ELF-1 (cell line): ENCODE results near the gene KLF13.

ENCODE experiments used
- DNase-seq: peaks from one replicate; pipeline ENCODE4 v3.0.0-alpha.2; 2016; ENCODE audit warnings: low read depth, low spot score

KLF13 gene

GRCh38 chr15:31332020-31332680 lies 5.5 kb downstream of the KLF13 start:
- DNase-seq = no peak

DNA sequence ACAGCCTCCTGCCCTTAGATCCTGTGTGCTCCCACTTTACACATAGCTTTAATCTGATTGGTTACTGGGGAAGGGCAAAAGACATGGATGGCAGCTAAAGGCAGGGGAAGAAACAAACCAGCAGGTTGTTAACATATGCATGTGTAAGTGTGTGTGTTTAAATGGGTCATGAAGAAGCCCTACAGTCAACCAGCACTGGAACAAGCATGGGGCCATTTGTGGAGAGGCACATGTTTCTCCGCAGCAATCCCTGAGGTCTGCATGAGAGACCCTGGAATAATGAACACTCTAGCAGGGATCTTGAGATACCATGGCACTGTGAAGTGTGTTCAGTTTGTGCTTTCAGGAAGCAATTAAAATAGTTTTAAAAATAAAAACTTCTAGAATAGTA lies 6.0 kb downstream of the KLF13 start:
- DNase-seq = no peak

DNA sequence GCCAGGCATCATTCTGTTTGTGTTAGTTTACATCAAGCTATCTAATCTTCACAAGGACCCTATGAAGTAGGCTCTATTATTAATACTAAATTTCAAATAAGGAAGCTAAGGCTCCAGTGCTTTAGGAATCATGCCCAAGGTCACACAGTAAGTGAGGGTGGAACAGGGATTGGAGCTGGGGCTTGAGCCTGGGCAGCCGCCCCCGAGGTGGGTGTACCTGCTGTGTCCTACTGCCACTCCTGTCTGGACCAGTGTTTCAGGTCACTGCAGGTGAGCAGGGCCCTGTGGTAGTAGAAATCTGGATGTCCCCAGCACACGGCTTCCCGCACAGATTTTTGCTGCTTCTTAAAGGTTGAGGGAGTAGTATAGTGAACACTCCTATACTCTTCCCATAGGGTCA lies 6.5 kb downstream of the KLF13 start:
- no peak for DNase-seq

- no peak for DNase-seq
Observed at GRCh38 chr15:31333820-31334219, 7.2 kb downstream of the KLF13 start.

DNA sequence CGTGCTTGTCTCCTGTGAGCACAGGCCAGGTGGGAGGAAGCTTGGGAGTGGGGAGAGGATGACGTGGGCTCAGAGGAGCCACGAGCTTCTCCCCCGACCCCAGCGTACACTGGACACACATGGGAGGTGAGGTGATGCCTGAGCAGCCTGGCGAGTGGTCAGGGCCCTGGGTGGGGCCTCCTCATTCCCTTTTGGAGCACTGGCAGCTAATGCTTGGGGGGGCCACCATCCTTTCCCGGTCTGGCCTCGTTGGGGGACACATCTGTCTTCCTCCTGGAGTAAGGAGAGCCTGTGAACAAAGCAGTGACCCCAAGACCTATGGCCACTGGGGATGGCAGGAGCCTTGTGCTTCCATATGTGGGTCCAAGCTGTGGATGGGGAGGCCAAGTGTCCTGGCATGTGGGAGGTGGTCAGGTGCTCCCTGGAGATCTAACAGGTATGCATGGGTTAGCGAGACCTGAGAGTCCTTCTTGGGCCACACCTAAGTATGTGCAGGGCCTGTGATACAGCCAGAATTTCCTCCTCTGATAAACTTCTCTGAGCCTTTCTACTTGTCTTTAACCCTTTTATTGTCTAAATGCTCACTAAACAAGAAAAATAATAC lies 9.5 kb downstream of the KLF13 start:
- no peak for DNase-seq

DNA sequence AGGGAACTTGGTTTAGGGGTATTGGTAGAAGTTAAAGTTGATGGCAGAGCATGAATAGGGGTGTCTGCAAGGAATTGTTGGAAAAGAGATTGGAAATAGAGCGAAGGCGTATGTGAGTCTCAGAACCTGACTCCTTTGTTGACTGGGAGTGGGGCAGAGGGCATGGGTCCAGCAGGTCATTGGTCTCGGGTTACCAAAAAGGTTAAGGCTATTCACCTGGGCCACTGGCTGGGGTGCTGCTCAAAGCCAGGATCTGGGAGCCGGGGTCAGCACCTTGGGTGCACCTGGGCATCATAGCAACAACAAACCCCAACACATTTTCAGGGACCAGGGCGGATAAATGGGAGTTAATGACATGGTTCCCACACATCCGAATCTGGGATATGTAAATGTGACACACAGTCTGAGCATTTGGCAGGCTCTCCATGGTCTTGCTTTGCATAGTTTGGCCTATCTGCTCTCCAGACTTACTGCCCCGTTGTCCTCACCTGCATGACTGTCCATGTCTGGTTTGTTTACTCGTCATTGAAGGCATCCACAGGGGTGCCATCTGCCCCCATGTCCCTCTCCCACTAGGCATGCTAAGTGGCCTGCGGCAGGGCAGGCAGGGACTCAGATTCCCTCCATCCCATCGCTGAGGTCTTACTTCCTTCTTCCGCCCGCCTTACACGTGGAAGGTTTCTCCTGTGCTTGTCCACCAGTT lies 10.1 kb downstream of the KLF13 start:
- no peak for DNase-seq

- DNase-seq = no peak
Observed at GRCh38 chr15:31337352-31338031, 10.9 kb downstream of the KLF13 start.

GRCh38 chr15:31338318-31338878 lies 11.8 kb downstream of the KLF13 start:
- no peak for DNase-seq

DNA sequence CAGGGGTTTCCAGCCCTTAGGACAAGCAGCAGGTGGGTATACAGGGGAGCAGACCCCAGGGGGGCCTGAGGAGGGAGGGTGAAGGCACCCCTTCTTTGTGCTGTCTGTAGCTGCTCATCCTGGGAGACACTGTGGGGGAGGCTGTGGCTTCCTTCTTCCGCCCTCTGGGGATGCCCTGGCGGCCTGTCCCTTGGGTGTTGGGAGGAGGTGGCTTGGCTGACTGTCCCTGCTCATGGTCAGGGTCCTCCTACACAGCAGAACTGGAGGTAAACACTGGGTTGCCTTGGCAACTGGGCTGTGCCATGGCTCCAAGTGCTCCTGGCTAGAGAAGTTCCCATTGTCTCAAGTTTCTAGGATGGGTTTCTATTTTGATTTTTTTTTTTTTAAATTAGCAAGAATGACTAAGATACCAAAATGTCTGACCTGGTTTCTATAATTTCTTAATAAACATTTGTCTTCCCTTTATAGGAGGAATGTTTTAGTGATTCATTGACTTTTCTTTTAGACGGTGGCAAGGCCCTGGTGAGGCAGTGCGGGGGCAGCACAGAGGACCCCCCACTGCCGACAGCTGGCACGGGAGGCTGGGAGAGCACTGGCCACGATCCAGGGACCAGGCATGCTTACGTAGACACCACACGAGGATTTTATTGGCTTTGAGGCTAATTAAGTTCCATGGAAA lies 12.4 kb downstream of the KLF13 start:
- DNase-seq = no peak

DNA sequence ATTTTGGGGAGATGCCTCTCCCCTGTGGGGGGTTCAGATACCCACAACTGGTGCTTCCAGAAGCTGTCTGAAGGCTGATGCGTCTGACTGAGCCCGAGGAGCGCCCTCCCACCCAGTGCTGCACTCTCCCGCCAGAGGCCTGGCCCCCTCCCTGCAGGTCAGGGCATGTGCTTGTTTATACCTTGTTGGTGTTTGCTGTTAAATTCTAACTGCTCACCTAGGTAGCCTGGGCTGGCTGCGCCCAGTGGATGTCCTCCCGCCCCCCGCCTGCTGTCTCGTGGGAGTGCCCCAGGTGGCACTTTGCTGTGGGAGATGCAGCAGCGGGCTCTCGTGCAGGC lies 12.9 kb downstream of the KLF13 start:
- no peak for DNase-seq

- DNase-seq = no peak
Observed at GRCh38 chr15:31340047-31340446, 13.4 kb downstream of the KLF13 start.

- no peak for DNase-seq
Observed at GRCh38 chr15:31340592-31340991, 14.0 kb downstream of the KLF13 start.

GRCh38 chr15:31341071-31341470 lies 14.4 kb downstream of the KLF13 start:
- DNase-seq = no peak

DNA sequence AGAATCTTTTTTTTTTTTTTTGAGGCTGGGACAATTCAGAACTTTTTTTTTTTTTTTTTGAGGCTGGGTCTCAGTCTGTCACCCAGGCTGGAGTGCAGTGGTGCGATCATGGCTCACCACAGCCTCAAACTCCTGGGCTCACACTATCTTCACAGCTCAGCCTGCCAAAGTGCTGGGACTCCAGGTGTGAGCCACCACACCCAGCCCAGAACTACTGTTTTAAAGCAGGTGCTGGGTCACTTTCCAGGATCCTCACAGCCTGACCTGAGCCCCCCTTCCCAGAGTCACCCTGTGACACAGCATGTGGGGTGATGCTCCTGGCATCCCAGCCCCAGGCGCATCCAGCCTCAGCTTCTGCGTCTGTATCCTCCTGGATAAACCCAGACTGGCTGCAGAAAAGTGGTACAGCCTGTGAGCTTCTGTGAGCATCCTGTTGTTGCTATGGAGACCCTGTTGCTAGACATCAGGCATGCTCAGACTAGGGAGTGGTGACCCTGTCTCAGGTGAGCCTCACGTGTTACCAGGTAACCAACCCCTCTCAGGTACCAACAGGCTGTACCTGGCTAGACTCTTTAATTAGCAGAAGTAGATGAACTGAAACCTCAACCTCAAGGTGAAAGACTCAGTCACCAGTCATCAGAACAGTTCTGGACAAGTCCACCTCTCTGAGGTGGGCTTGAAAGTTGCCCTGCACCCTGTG lies 15.0 kb downstream of the KLF13 start:
- no peak for DNase-seq

DNA sequence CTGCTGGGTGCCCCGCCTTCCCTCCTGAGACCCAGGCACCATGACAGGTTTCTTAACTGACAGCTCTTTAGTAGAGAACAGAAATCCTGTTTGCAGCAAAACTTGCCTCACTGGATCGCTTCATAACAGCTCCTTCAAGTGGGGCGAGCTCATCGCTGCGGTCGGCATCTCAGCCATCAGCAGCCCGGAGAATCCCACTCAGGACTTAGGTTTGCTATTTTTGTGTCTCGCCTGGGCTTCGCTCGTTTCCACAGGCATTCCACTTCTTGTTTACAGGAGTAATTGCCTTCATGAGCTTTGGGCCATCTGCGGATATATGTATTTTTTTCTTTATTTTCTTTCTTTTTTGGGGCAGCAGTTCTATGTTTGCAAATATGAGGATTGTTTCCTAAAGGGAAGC lies 15.7 kb downstream of the KLF13 start:
- DNase-seq = no peak

GRCh38 chr15:31342781-31343626 lies 16.4 kb downstream of the KLF13 start:
- DNase-seq = no peak

DNA sequence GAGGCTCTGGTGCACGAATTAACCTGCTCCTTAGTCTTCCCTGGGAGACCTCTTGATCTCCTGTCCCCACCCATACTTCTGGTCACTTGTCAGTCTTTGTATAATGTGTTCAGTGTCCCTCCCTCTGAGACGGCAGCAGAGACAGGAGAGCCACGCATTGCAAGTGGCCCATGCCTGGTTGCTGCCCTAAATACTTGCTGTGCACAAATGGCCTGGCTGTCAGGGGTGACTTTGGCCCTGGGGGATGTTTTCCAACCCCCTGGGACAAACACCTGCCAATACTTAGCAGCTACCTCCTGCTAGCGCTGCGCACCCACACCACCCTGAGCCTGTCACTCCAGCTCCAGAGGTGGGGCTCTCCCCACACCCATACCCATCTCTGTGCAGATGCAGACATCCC lies 17.2 kb downstream of the KLF13 start:
- DNase-seq = no peak

DNA sequence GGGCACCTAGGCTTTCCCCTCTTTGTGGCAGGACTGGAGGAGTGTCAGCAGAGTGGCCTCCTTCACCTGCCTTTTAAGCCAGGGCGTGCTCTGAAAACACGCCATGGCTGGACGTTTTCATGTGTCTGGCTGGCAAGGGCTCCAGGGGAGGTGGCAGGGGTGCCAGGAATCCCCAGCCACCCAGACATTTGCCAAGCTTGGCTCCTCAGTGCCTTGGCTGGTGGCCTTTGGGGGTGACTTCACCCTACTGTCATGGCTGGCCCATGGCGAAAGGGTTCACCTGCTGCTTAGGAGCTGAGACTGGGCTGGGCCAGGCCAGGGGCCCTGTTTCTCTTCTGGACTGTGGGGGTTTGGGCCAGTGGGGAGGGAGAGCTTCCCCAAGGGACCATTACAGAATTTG lies 17.6 kb downstream of the KLF13 start:
- no peak for DNase-seq

DNA sequence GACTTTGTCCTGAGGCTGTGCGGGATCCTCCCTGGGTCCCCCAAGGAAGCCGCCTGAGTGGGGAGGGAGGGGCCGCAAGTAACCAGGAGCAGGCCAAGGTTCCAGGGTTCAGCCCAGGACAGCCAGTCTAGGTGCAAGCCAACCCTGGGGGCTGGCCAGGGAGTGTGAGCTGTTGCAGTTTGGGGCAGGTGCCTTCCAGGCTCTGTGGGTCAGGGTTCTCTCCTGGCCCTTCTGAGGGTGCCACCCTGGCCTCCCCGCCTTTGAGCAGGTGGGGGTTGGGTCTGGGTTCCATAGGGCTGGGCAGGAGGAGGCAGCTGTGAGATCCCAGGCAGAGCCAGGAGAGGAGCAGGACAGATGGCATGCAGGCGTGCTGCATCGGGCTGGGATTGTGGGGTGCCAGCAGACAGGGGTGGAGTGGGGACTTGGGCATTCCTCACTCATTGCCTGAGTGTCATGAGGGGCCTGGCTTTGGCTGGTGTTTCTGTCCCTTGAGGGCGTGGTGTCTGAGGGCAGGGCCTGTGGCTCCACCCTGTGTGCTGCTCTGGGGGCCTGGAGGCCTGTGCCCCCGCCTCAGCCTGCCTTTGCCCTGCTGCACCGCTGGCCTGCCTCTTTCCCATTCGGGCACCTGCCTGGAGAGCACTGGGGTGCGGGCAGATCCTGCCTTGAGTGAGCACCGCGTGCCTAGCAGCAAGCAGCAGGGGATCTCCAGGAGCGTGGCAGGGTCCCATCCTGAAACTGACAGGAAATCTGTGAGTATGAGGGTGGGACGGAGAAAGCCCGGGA lies 18.4 kb downstream of the KLF13 start:
- DNase-seq = no peak
